AG09309 (cell line): Measurements from ENCODE around the gene U2AF1L4.
A peak's percentile ranks its signal among the peaks of the same experiment; 100 is the strongest.

Source experiments
- DNase-seq: peaks from one replicate; pipeline ENCODE4 v3.0.0-alpha.2; 2010; ENCODE audit warnings: low read depth
- H3K4me3 ChIP-seq: 2 replicates; pipeline ENCODE4 v1.5.1; 2011; ENCODE audit warnings: mild to moderate bottlenecking, low read depth, low read length, moderate library complexity; ENCODE audit not compliant: control insufficient read depth
- TF ChIP-seq, protein P1 (sequence below): IDR thresholded peaks from 2 replicates; pipeline ENCODE4 v1.5.1; 2011; ENCODE audit warnings: mild to moderate bottlenecking, low read depth, low read length, inconsistent platforms; ENCODE audit not compliant: insufficient read depth, control insufficient read depth; ENCODE audit errors: missing control alignments

U2AF1L4 gene

DNA sequence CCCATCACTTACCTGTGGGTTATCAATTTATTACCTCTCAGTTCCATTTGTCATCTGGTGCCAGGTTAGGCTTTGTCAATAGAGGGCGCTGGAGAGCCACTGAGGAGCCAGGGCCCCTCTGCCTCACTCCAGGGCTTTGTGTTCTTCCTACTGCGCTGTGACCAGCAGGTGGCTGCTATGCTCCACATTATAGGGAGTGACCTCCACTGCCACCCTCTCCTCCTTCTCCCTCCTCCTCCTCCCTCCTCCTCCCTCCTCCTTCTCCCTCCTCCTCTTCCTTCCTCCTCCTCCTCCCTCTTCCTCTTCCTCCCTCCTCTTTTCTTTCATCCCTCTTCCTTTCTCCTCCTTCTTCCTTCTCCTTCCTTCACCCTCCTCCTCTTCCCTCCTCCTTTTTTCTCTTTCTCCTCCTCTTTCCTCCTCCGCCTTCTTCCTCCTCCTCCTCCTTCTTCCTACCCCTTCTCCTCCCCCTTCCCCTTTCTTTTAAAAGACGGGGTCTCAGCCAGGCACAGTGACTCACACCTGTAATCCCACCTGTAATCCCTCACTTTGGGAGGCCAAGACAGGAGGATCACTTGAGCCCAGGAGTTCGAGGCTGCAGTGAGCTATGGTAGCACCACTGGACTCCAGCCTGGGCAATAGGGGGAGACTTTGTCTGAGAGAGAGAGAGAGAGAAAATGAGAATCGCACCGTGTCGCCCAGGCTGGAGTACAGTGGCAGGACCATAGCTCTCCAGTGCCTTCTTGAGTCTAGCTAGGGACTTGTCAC, 51.2 kb downstream of the U2AF1L4 start:
- H3K4me3 ChIP-seq, result no peak overlapping the region
- no peak for DNase-seq
- TF ChIP-seq, protein P1, sequence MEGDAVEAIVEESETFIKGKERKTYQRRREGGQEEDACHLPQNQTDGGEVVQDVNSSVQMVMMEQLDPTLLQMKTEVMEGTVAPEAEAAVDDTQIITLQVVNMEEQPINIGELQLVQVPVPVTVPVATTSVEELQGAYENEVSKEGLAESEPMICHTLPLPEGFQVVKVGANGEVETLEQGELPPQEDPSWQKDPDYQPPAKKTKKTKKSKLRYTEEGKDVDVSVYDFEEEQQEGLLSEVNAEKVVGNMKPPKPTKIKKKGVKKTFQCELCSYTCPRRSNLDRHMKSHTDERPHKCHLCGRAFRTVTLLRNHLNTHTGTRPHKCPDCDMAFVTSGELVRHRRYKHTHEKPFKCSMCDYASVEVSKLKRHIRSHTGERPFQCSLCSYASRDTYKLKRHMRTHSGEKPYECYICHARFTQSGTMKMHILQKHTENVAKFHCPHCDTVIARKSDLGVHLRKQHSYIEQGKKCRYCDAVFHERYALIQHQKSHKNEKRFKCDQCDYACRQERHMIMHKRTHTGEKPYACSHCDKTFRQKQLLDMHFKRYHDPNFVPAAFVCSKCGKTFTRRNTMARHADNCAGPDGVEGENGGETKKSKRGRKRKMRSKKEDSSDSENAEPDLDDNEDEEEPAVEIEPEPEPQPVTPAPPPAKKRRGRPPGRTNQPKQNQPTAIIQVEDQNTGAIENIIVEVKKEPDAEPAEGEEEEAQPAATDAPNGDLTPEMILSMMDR, result peak; percentile 98

DNA sequence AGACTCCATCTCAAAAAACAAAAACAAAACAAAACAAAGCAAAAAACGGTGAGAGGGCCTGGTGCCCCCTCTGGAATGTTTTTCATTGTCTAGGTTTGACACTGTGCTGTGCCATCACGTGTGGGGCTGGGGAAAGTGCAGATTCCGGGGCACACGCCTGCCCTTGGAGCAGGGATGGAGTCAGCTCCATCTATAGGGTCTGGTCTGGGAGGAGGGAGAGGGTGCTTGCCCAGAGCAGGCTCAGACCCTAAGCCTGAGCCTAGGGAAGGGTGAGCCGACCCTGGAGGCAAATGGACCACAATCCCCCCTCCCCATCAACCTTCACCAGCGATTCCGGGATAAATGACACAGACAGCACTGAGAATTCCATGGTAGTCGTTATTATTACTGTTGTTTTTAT, 51.8 kb downstream of the U2AF1L4 start:
- no peak for DNase-seq
- TF ChIP-seq, protein P1, result no peak
- no peak overlapping the region for H3K4me3 ChIP-seq
